HEK293T (cell line): ENCODE results near the gene SLCO4A1.

Experiments
- BHLHE40 ChIP-seq: fragments of 450-650 bp; IDR thresholded peaks from 2 replicates; pipeline ENCODE4 v1.6.1; 2016; ENCODE audit warnings: mild to moderate bottlenecking, moderate library complexity, borderline replicate concordance
- ELF4 ChIP-seq: fragments of 450-650 bp; IDR thresholded peaks from 2 replicates; pipeline ENCODE4 v1.6.1; 2017; ENCODE audit warnings: antibody characterized with exemption
- FOXA1 ChIP-seq: fragments of 450-650 bp; IDR thresholded peaks from 2 replicates; pipeline ENCODE4 v1.6.1; 2016; ENCODE audit warnings: mild to moderate bottlenecking
- FOXK2 ChIP-seq: fragments of 450-650 bp; IDR thresholded peaks from 2 replicates; pipeline ENCODE4 v1.6.1; 2016; ENCODE audit warnings: mild to moderate bottlenecking
- FOXM1 ChIP-seq: fragments of 450-650 bp; IDR thresholded peaks from 2 replicates; pipeline ENCODE4 v1.6.1; 2017; ENCODE audit warnings: mild to moderate bottlenecking, borderline replicate concordance
- HDGF ChIP-seq: fragments of 450-650 bp; IDR thresholded peaks from 2 replicates; pipeline ENCODE4 v1.6.1; 2017; ENCODE audit warnings: antibody characterized with exemption, borderline replicate concordance
- LEF1 ChIP-seq: fragments of 450-650 bp; IDR thresholded peaks from 2 replicates; pipeline ENCODE4 v1.6.1; 2017; ENCODE audit warnings: mild to moderate bottlenecking, borderline replicate concordance
- NFRKB ChIP-seq: fragments of 450-650 bp; IDR thresholded peaks from 2 replicates; pipeline ENCODE4 v1.6.1; 2016; ENCODE audit warnings: mild to moderate bottlenecking, moderate library complexity
- SP1 ChIP-seq: fragments of 450-650 bp; IDR thresholded peaks from 2 replicates; pipeline ENCODE4 v1.6.1; 2017
- SUZ12 ChIP-seq: fragments of 450-650 bp; IDR thresholded peaks from 2 replicates; pipeline ENCODE4 v1.6.1; 2016; ENCODE audit warnings: mild to moderate bottlenecking
- ZNF384 ChIP-seq: fragments of 450-650 bp; IDR thresholded peaks from 2 replicates; pipeline ENCODE4 v1.6.1; 2016
- TF ChIP-seq, protein P1 (sequence below): fragments of 450-650 bp; IDR thresholded peaks from 2 replicates; pipeline ENCODE4 v1.6.1; 2016

DNA sequence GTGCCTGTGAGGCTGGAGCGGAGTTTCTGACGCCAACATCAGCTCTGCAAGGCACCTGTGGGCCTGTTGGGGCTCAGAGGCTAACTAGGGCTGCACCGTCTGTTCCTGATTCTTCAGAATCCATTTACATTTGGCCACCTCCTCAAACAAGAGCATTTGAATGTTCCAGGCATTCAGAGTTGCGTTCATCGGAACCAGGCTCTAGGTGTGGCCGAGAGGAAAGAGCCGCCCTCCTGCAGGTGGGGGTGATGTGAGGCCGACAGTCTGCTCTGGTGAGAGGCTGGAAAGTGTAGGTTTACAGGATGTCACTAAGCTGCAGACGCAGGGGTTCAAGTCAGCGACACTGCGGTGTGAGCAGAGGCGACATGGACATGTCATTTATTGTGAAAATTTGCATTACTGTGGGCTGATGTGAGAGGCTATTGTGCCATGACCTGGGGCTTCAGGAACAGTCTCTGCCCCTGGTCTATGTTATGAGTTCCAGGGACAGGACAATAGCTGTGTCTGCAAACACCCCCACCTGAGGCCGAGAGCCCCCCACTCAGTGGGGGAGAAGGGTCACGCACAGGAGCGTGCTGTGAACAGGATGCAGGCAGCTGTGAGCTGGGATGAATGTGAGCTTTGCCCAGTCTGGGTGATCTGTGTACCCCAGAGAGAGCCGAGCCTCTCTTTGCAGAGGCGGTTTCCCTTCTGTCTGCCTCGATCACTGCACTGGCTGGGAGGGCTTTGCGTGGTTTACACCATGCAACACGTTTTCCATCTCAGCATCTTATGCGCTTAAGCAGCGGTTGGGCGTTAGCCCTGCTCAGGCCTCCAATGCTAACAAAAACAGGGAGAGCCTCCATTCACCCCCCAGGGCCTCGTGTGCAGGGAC, 21.1 kb downstream of the SLCO4A1 start:
- no peak for TF ChIP-seq LEF1
- no peak for TF ChIP-seq SUZ12
- TF ChIP-seq SP1 = no peak
- no peak for TF ChIP-seq ELF4
- TF ChIP-seq ZNF384 = no peak
- no peak for TF ChIP-seq NFRKB
- TF ChIP-seq FOXK2 = no peak
- TF ChIP-seq HDGF = no peak
- no peak for TF ChIP-seq BHLHE40
- TF ChIP-seq FOXA1 = no peak
- TF ChIP-seq, protein P1, sequence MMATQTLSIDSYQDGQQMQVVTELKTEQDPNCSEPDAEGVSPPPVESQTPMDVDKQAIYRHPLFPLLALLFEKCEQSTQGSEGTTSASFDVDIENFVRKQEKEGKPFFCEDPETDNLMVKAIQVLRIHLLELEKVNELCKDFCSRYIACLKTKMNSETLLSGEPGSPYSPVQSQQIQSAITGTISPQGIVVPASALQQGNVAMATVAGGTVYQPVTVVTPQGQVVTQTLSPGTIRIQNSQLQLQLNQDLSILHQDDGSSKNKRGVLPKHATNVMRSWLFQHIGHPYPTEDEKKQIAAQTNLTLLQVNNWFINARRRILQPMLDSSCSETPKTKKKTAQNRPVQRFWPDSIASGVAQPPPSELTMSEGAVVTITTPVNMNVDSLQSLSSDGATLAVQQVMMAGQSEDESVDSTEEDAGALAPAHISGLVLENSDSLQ = no peak
- no peak for TF ChIP-seq FOXM1
